HG03060 (cell line): Measurements from ENCODE around the gene STRBP.

Source experiments
- ATAC-seq: cut with Tn5 transposase; IDR thresholded peaks from one replicate; pipeline ENCODE4 v1.9.1; 2021; ENCODE audit warnings: low read depth, moderate number of reproducible peaks; ENCODE audit not compliant: unreplicated experiment

The STRBP gene

GRCh38 chr9:123149067-123149466 is 119.3 kb downstream of the STRBP start:
- ATAC-seq = no peak

- ATAC-seq = no peak
These were observed 130.2 kb downstream of the STRBP start for GRCh38 chr9:123138163-123138562.

- ATAC-seq = no peak
These were observed 133.0 kb downstream of the STRBP start for GRCh38 chr9:123135430-123135829.

- no peak for ATAC-seq
These were observed 135.7 kb downstream of the STRBP start for GRCh38 chr9:123132696-123133095.

GRCh38 chr9:123131993-123132392 is 136.4 kb downstream of the STRBP start:
- no peak for ATAC-seq

GRCh38 chr9:123131258-123131657 is 137.1 kb downstream of the STRBP start:
- no peak for ATAC-seq

GRCh38 chr9:123129423-123129822 is 139.0 kb downstream of the STRBP start:
- ATAC-seq = no peak

- ATAC-seq = no peak
These were observed 139.8 kb downstream of the STRBP start for GRCh38 chr9:123128591-123128990.

- ATAC-seq = no peak
These were observed 140.8 kb downstream of the STRBP start for GRCh38 chr9:123127512-123128075.

GRCh38 chr9:123121457-123121856 is 146.9 kb downstream of the STRBP start:
- no peak for ATAC-seq

- no peak for ATAC-seq
These were observed 147.4 kb downstream of the STRBP start for GRCh38 chr9:123120953-123121352.

- no peak for ATAC-seq
These were observed 148.3 kb downstream of the STRBP start for GRCh38 chr9:123120131-123120530.

GRCh38 chr9:123119566-123119965 is 148.8 kb downstream of the STRBP start:
- ATAC-seq = no peak

GRCh38 chr9:123116036-123116435 is 152.3 kb downstream of the STRBP start:
- ATAC-seq = no peak

GRCh38 chr9:123115146-123115913 is 153.1 kb downstream of the STRBP start:
- no peak for ATAC-seq

- ATAC-seq = no peak
These were observed 155.2 kb downstream of the STRBP start for GRCh38 chr9:123113185-123113584.

GRCh38 chr9:123112015-123112975 is 156.1 kb downstream of the STRBP start:
- no peak for ATAC-seq

- ATAC-seq = no peak
These were observed 156.9 kb downstream of the STRBP start for GRCh38 chr9:123111427-123112014.

- ATAC-seq = no peak
These were observed 158.7 kb downstream of the STRBP start for GRCh38 chr9:123109540-123110279.

GRCh38 chr9:123108976-123109375 is 159.4 kb downstream of the STRBP start:
- no peak for ATAC-seq
